HCT116 (cell line): Measurements from ENCODE around the gene OR5F1. TPM values are rescaled to one million over a fixed set of nuclear protein-coding genes. Genes with fewer than 3 reads are reported as not detected.

Experiments used
- ATAC-seq: fragments of 200-7000 bp; cut with Tn5 transposase; 2 replicates; pipeline ENCODE4 v1.9.1; 2020; ENCODE audit warnings: mild to moderate bottlenecking, moderate library complexity
- BruUV-seq: library from RNA; stranded (reverse); fragments of 400-500 nt; replicated peaks from 2 replicates; lab custom pipeline; 2021; lab: Mats Ljungman, UMichigan
- CTCF ChIA-PET: fragments of 300-600 bp; sonication (Branson Sonifier 250); formaldehyde crosslinking; loops from one replicate; lab custom pipeline; 2021; ENCODE audit warnings: antibody characterized with exemption; lab: Charles Lee
- POLR2A ChIA-PET: fragments of 300-600, 350-600 bp; sonication (Branson Sonifier 250); formaldehyde crosslinking; loops from one replicate; lab custom pipeline; 2021; ENCODE audit warnings: antibody characterized with exemption; lab: Charles Lee
- RAD21 ChIA-PET, 2 experiments: fragments of 300-600 bp; sonication (Branson Sonifier 250); formaldehyde crosslinking; loops; one replicate each; lab custom pipeline; 2023; ENCODE audit warnings: low total read pairs in 2 of 2; ENCODE audit not compliant: uncharacterized antibody in 2 of 2, unreplicated experiment in 2 of 2, low non-redundant PET in 1 of 2; lab: Charles Lee
- DNase-seq: peaks from one replicate; pipeline ENCODE4 v3.0.0-alpha.2; 2010; ENCODE audit warnings: low read depth, low spot score
- H2AFZ ChIP-seq: fragments of 200-600 bp; shearing (Covaris generic), sonication (generic); 2 replicates; pipeline ENCODE4 v1.6.1; 2017; ENCODE audit warnings: low read depth, mixed run types, mixed read lengths, antibody characterized with exemption, low read length; ENCODE audit not compliant: poor library complexity, severe bottlenecking
- H3K27ac ChIP-seq: 2 replicates; pipeline ENCODE4 v1.5.1; 2012; ENCODE audit warnings: low read depth, low read length
- H3K27me3 ChIP-seq: fragments of 200-600 bp; sonication (generic); 2 replicates; pipeline ENCODE4 v1.6.1; 2016; ENCODE audit warnings: mixed run types, low read length, mixed read lengths; ENCODE audit not compliant: insufficient read depth
- H3K36me3 ChIP-seq, 2 experiments: fragments of 200-500 bp in 1 of 2; fragments of 200-600 bp in 1 of 2; sonication (Bioruptor generic) in 1 of 2; sonication (generic) in 1 of 2; 2 replicates each; pipeline versions ENCODE4 v1.5.1 to v1.6.1; 2014 to 2016; ENCODE audit warnings: low read length in 2 of 2, inconsistent platforms in 1 of 2, mixed read lengths in 1 of 2, mixed run types in 1 of 2; ENCODE audit not compliant: insufficient read depth in 2 of 2, control insufficient read depth in 1 of 2
- H3K4me1 ChIP-seq, 2 experiments: fragments of 200-600 bp in 1 of 2; sonication (generic) in 1 of 2; 2 replicates each; pipeline versions ENCODE4 v1.5.1 to v1.6.1; 2012 to 2017; ENCODE audit warnings: low read length in 2 of 2, inconsistent platforms in 1 of 2, mild to moderate bottlenecking in 1 of 2, mixed read lengths in 1 of 2, mixed run types in 1 of 2, moderate library complexity in 1 of 2; ENCODE audit not compliant: insufficient read depth in 2 of 2, control insufficient read depth in 1 of 2
- H3K4me2 ChIP-seq: fragments of 200-600 bp; sonication (generic); 2 replicates; pipeline ENCODE4 v1.6.1; 2017; ENCODE audit warnings: mixed run types, low read length, mixed read lengths
- H3K4me3 ChIP-seq, 2 experiments: fragments of 200-600 bp in 1 of 2; sonication (generic) in 1 of 2; replicated peaks in 1 of 2; 2 replicates each; pipeline ENCODE4 v1.5.1; 2011 to 2016; ENCODE audit warnings: low read length in 2 of 2, control low read depth in 1 of 2, low read depth in 1 of 2, mild to moderate bottlenecking in 1 of 2, mixed read lengths in 1 of 2, mixed run types in 1 of 2
- H3K79me2 ChIP-seq: fragments of 200-600 bp; sonication (generic); 2 replicates; pipeline ENCODE4 v1.6.1; 2017; ENCODE audit warnings: mild to moderate bottlenecking, mixed run types, low read length, moderate library complexity, mixed read lengths; ENCODE audit not compliant: insufficient read depth
- H3K9ac ChIP-seq: fragments of 200-600 bp; sonication (generic); 2 replicates; pipeline ENCODE4 v1.6.1; 2016; ENCODE audit warnings: low read length, mixed read lengths
- H3K9me2 ChIP-seq: fragments of 200-600 bp; sonication (generic), shearing (Covaris generic); 2 replicates; pipeline ENCODE4 v1.6.1; 2017; ENCODE audit warnings: mixed run types, mild to moderate bottlenecking, moderate library complexity; ENCODE audit not compliant: insufficient read depth
- H3K9me3 ChIP-seq, 2 experiments: fragments of 200-500 bp in 1 of 2; fragments of 200-600 bp in 1 of 2; sonication (Bioruptor generic) in 1 of 2; sonication (generic) in 1 of 2; 2 replicates each; pipeline ENCODE4 v1.6.1; 2014 to 2017; ENCODE audit warnings: low read length in 2 of 2, mixed read lengths in 2 of 2, inconsistent platforms in 1 of 2, low read depth in 1 of 2, mild to moderate bottlenecking in 1 of 2, mixed run types in 1 of 2, moderate library complexity in 1 of 2; ENCODE audit not compliant: control insufficient read depth in 1 of 2, insufficient read depth in 1 of 2
- H4K20me1 ChIP-seq: fragments of 200-600 bp; sonication (generic), shearing (Covaris generic); 2 replicates; pipeline ENCODE4 v1.6.1; 2017; ENCODE audit warnings: mixed run types, mild to moderate bottlenecking, moderate library complexity; ENCODE audit not compliant: insufficient read depth
- CBX3 ChIP-seq: IDR thresholded peaks from 2 replicates; pipeline ENCODE4 v1.6.1; 2012; ENCODE audit warnings: low read depth
- CEBPB ChIP-seq: IDR thresholded peaks from 2 replicates; pipeline ENCODE4 v1.6.1; 2012; ENCODE audit warnings: low read depth
- EGR1 ChIP-seq: IDR thresholded peaks from 2 replicates; pipeline ENCODE4 v1.6.1; 2012; ENCODE audit warnings: low read depth
- ELF1 ChIP-seq: IDR thresholded peaks from 2 replicates; pipeline ENCODE4 v1.6.1; 2012; ENCODE audit warnings: low read depth, borderline replicate concordance
- EZH2 ChIP-seq: fragments of 200-600 bp; sonication (generic); IDR thresholded peaks from 2 replicates; pipeline ENCODE4 v1.6.1; 2017; ENCODE audit warnings: antibody characterized with exemption, mixed run types
- EZH2phosphoT487 ChIP-seq: fragments of 200-600 bp; IDR thresholded peaks from 2 replicates; pipeline ENCODE4 v1.6.1; 2018; ENCODE audit warnings: antibody characterized with exemption, borderline replicate concordance
- FOSL1 ChIP-seq: IDR thresholded peaks from 2 replicates; pipeline ENCODE4 v1.6.1; 2012; ENCODE audit warnings: low read depth
- SP1 ChIP-seq: IDR thresholded peaks from 2 replicates; pipeline ENCODE4 v1.6.1; 2012; ENCODE audit warnings: low read depth
- SRF ChIP-seq: IDR thresholded peaks from 2 replicates; pipeline ENCODE4 v1.6.1; 2012; ENCODE audit warnings: low read depth
- TCF7L2 ChIP-seq: IDR thresholded peaks from 2 replicates; pipeline ENCODE4 v1.7.0; 2011; ENCODE audit warnings: borderline replicate concordance, inconsistent platforms; ENCODE audit not compliant: insufficient read depth, insufficient read length; ENCODE audit errors: extremely low read depth
- YY1 ChIP-seq: IDR thresholded peaks from 2 replicates; pipeline ENCODE4 v1.6.1; 2011; ENCODE audit warnings: low read length, low read depth, moderate library complexity, mild to moderate bottlenecking; ENCODE audit not compliant: insufficient replicate concordance; ENCODE audit errors: extremely low read depth
- ZFX ChIP-seq: fragments of 450-650 bp; IDR thresholded peaks from 2 replicates; pipeline ENCODE4 v1.6.1; 2017
- ZNF274 ChIP-seq: fragments of 200-500 bp; sonication (Bioruptor generic); IDR thresholded peaks from 2 replicates; pipeline ENCODE4 v1.6.1; 2014; ENCODE audit warnings: mild to moderate bottlenecking, low read depth, low read length, inconsistent platforms
- intact Hi-C: fragments of 100-400 bp; cut with micrococcal nuclease; formaldehyde crosslinking; loops from 2 replicates; pipeline ENCODE4 v1.10.0; 2022
- total RNA-seq: library from RNA; stranded (reverse); gene quantifications from one replicate; pipeline ENCODE4 v1.2.1, GENCODE V29; 2021; ENCODE audit not compliant: unreplicated experiment
- TF ChIP-seq, protein P1 (sequence below), 3 experiments: fragments of 200-600 bp in 1 of 3; sonication (generic) in 1 of 3; IDR thresholded peaks in 2 of 3; conservative IDR thresholded peaks in 1 of 3; 2 replicates each; pipeline ENCODE4 v1.5.1; 2012 to 2017; ENCODE audit warnings: low read depth in 2 of 3, low read length in 2 of 3, antibody characterized with exemption in 1 of 3, borderline replicate concordance in 1 of 3, control low read depth in 1 of 3, mild to moderate bottlenecking in 1 of 3, mixed read lengths in 1 of 3, mixed run types in 1 of 3, moderate library complexity in 1 of 3; ENCODE audit not compliant: insufficient read depth in 1 of 3
- TF ChIP-seq, protein P2 (sequence below): IDR thresholded peaks from 2 replicates; pipeline ENCODE4 v1.6.1; 2012
- TF ChIP-seq, protein P3 (sequence below): IDR thresholded peaks from 2 replicates; pipeline ENCODE4 v1.6.1; 2012

OR5F1 gene
- total RNA-seq, 1 experiment from 2014 or later = not detected

DNA sequence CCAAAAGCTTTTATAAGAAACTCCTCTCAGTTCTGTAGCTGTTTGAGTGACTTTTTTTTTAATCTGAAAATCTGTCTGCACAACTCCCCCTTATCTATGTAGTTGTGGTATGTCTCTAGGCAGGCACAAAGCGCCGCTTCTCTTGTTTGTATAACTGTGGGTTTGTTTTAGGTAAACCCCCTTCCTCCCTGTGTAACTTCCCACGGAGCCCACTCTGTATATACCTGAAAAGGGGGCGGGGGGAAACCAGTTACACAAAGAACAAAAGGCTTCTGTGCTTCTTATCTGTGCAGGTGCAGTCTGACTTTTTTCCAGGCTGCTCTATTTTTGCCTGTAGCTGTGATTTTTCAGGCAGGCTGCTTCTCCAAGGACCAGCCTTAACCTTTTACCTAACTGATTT, 37.9 kb downstream of the OR5F1 start:
- Histone ChIP-seq H3K9ac (no peak overlapping the region), H3K9me3 (peaks cover 3 to 8% of the 10 kb centered on the region in 2 experiments; a peak in 1 of 4 replicates), H3K4me2 (no peak overlapping the region), H3K4me1 (no peaks in the 10 kb centered on the region), H4K20me1 (no peaks in the 10 kb centered on the region), H3K27me3 (no peaks in the 10 kb centered on the region), H2AFZ (no peak overlapping the region), H3K36me3 (no peaks in the 10 kb centered on the region), H3K27ac (no peak overlapping the region), H3K9me2 (no peaks in the 10 kb centered on the region), H3K79me2 (no peaks in the 10 kb centered on the region), H3K4me3 (no peak overlapping the region)
- ChIA-PET POLR2A (no interaction called here), CTCF (no interaction called here), RAD21 (no interaction called here)
- no TSS peak for BruUV-seq
- intact Hi-C loops = no loop called here
- TF ChIP-seq EGR1 (no peak), CEBPB (no peak), TCF7L2 (no peak), YY1 (no peak), ZFX (no peak), FOSL1 (no peak), EZH2 (no peak), SP1 (no peak), SRF (no peak), ZNF274 (no peak), CBX3 (no peak), EZH2phosphoT487 (no peak), ELF1 (no peak)
- TF ChIP-seq, protein P1, sequence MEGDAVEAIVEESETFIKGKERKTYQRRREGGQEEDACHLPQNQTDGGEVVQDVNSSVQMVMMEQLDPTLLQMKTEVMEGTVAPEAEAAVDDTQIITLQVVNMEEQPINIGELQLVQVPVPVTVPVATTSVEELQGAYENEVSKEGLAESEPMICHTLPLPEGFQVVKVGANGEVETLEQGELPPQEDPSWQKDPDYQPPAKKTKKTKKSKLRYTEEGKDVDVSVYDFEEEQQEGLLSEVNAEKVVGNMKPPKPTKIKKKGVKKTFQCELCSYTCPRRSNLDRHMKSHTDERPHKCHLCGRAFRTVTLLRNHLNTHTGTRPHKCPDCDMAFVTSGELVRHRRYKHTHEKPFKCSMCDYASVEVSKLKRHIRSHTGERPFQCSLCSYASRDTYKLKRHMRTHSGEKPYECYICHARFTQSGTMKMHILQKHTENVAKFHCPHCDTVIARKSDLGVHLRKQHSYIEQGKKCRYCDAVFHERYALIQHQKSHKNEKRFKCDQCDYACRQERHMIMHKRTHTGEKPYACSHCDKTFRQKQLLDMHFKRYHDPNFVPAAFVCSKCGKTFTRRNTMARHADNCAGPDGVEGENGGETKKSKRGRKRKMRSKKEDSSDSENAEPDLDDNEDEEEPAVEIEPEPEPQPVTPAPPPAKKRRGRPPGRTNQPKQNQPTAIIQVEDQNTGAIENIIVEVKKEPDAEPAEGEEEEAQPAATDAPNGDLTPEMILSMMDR (IDR thresholded peaks at IDR 0.05 in 2 of 3, conservative IDR thresholded peaks at IDR 0.05 in 1 of 3; ENCODE audit: borderline replicate concordance in 1 of 3, insufficient read depth in 1 of 3, low read depth in 2 of 3, low read length in 2 of 3) = no peak
- TF ChIP-seq, protein P2, sequence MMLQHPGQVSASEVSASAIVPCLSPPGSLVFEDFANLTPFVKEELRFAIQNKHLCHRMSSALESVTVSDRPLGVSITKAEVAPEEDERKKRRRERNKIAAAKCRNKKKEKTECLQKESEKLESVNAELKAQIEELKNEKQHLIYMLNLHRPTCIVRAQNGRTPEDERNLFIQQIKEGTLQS = no peak
- TF ChIP-seq, protein P3, sequence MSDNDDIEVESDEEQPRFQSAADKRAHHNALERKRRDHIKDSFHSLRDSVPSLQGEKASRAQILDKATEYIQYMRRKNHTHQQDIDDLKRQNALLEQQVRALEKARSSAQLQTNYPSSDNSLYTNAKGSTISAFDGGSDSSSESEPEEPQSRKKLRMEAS = no peak
- ATAC-seq = no peak
- DNase-seq = no peak
